HepG2 (cell line): Measurements from ENCODE around the gene ZNF697. TPM values are rescaled to one million over a fixed set of nuclear protein-coding genes. Genes with fewer than 3 reads are reported as not detected.

Source experiments
- ATAC-seq: fragments of 200-7000 bp; cut with Tn5 transposase; 3 replicates; pipeline ENCODE4 v1.9.1; 2020; ENCODE audit warnings: mild to moderate bottlenecking, moderate library complexity
- BruUV-seq: library from RNA; stranded (reverse); fragments of 400-500 nt; replicated peaks from 2 replicates; lab custom pipeline; 2021; lab: Mats Ljungman, UMichigan
- CTCF ChIA-PET: fragments of 300-600 bp; formaldehyde crosslinking; extraction: SDS; loops from one replicate; lab custom pipeline; 2021; ENCODE audit warnings: low total read pairs, inconsistent platforms, low intra/inter-chr PET ratio; lab: Yijun Ruan, JAX
- POLR2A ChIA-PET: fragments of 350-600 bp; sonication (Branson Sonifier 250); formaldehyde crosslinking; loops from one replicate; lab custom pipeline; 2020; ENCODE audit warnings: antibody characterized with exemption, inconsistent platforms; lab: Yijun Ruan, JAX
- DNase-seq: peaks from one replicate; pipeline ENCODE4 v3.0.0-alpha.2; 2015; ENCODE audit warnings: low spot score
- FAIRE-seq: peaks from 3 replicates; lab custom pipeline; 2011; peaks lifted over from hg19 to GRCh38; lab: Jason Lieb, UNC
- H2AFZ ChIP-seq: one replicate; pipeline ENCODE4 v1.6.1; 2011; ENCODE audit warnings: low read length, inconsistent platforms
- H3K27ac ChIP-seq: fragments of 300-600 bp; 3 replicates; pipeline ENCODE4 v1.8.0; 2011; ENCODE audit warnings: mixed run types, mild to moderate bottlenecking, mixed read lengths, low read length, inconsistent platforms; ENCODE audit not compliant: insufficient read depth; ENCODE audit errors: extremely low read length
- H3K27me3 ChIP-seq, 2 experiments: fragments of 200-600 bp in 1 of 2; 2 replicates in 1 of 2; 3 replicates in 1 of 2; pipeline versions ENCODE4 v1.6.0 to v1.8.0; 2011; ENCODE audit warnings: low read length in 2 of 2, mild to moderate bottlenecking in 2 of 2, moderate library complexity in 2 of 2, inconsistent platforms in 1 of 2; ENCODE audit not compliant: insufficient read depth in 2 of 2, control insufficient read depth in 1 of 2
- H3K36me3 ChIP-seq, 2 experiments: fragments of 200-600 bp in 1 of 2; replicated peaks in 1 of 2; 2 replicates in 1 of 2; 3 replicates in 1 of 2; pipeline versions ENCODE4 v1.5.1 to v1.8.0; 2011; ENCODE audit warnings: low read length in 2 of 2, inconsistent platforms in 1 of 2; ENCODE audit not compliant: insufficient read depth in 2 of 2, control insufficient read depth in 1 of 2
- H3K4me1 ChIP-seq: 2 replicates; pipeline ENCODE4 v1.5.1; 2012; ENCODE audit warnings: low read length, inconsistent platforms; ENCODE audit not compliant: insufficient read depth
- H3K4me2 ChIP-seq: 2 replicates; pipeline ENCODE4 v1.6.0; 2011; ENCODE audit warnings: low read depth, low read length, inconsistent platforms
- H3K4me3 ChIP-seq, 3 experiments: fragments of 200-600 bp in 1 of 3; sonication (generic), shearing (Covaris generic) in 1 of 3; replicated peaks in 1 of 3; 2 replicates each; pipeline ENCODE4 v1.5.1; 2011 to 2016; ENCODE audit warnings: low read length in 3 of 3, inconsistent platforms in 2 of 3, low read depth in 2 of 3, mild to moderate bottlenecking in 2 of 3, control low read depth in 1 of 3, mixed read lengths in 1 of 3; ENCODE audit not compliant: insufficient read depth in 1 of 3
- H3K79me2 ChIP-seq: one replicate; pipeline ENCODE4 v1.6.1; 2011; ENCODE audit warnings: low read length, inconsistent platforms; ENCODE audit not compliant: insufficient read depth
- H3K9ac ChIP-seq: 2 replicates; pipeline ENCODE4 v1.6.0; 2011; ENCODE audit warnings: mild to moderate bottlenecking, low read depth, low read length, inconsistent platforms; ENCODE audit not compliant: insufficient read depth
- H3K9me3 ChIP-seq: 2 replicates; pipeline ENCODE4 v1.5.1; 2012; ENCODE audit warnings: mild to moderate bottlenecking, low read length
- H4K20me1 ChIP-seq: 2 replicates; pipeline ENCODE4 v1.6.0; 2011; ENCODE audit warnings: inconsistent platforms, mild to moderate bottlenecking, low read length, moderate library complexity; ENCODE audit not compliant: insufficient read depth
- PHF8 ChIP-seq: sonication (generic); formaldehyde crosslinking; IDR thresholded peaks from 2 replicates; pipeline ENCODE4 v1.5.0; 2020; ENCODE audit warnings: missing genetic modification reagents
- ZFP82 ChIP-seq: sonication (generic); formaldehyde crosslinking; IDR thresholded peaks from 2 replicates; pipeline ENCODE4 v1.5.1; 2020; ENCODE audit warnings: mild to moderate bottlenecking, missing genetic modification reagents, borderline replicate concordance
- ZNF326 ChIP-seq: sonication (generic); formaldehyde crosslinking; IDR thresholded peaks from 2 replicates; pipeline ENCODE4 v1.4.0; 2020; ENCODE audit warnings: missing genetic modification reagents, borderline replicate concordance
- ZNF33A ChIP-seq: sonication (generic); formaldehyde crosslinking; IDR thresholded peaks from 2 replicates; pipeline ENCODE4 v1.5.1; 2020; ENCODE audit warnings: missing genetic modification reagents, mild to moderate bottlenecking, moderate library complexity, borderline replicate concordance
- ZNF431 ChIP-seq: sonication (generic); formaldehyde crosslinking; IDR thresholded peaks from 2 replicates; pipeline ENCODE4 v1.9.0; 2022; ENCODE audit warnings: missing genetic modification reagents, low read depth, mild to moderate bottlenecking, borderline replicate concordance
- ZNF776 ChIP-seq: sonication (generic); formaldehyde crosslinking; IDR thresholded peaks from 2 replicates; pipeline ENCODE4 v1.4.0; 2020; ENCODE audit warnings: mild to moderate bottlenecking, missing genetic modification reagents
- WGBS: methylation state at CpG from one replicate; pipeline ENCODE4 v1.1.6; 2017; ENCODE audit warnings: low lambda C conversion rate; 5-methylcytosine and 5-hydroxymethylcytosine counted together
- in situ Hi-C: cut with HindIII; loops from 2 replicates; pipeline ENCODE4 v1.10.0; 2017; ENCODE audit warnings: low pct_unique_long_range_greater_than_20kb; ENCODE audit not compliant: extremely low pct_ligation_motif_present
- intact Hi-C: fragments of 100-400 bp; cut with micrococcal nuclease; formaldehyde crosslinking; loops from one replicate; pipeline ENCODE4 v1.10.0; 2022; ENCODE audit not compliant: unreplicated experiment
- polyA plus RNA-seq, 8 experiments: library from polyadenylated mRNA; depleted of rRNA in 3 of 8; stranded (reverse) in 7 of 8; unstranded in 1 of 8; fragments of >200 nt; fragmentation: Illumina TruSeq in 4 of 8; extraction: Trizol in 4 of 8; gene quantifications; 2 replicates each; pipeline versions ENCODE4 v1.2.1 to v1.2.3, GENCODE V29; 2011 to 2016; ENCODE audit warnings: low read depth in 4 of 8, missing spikeins in 1 of 8, mixed read lengths in 1 of 8; ENCODE audit not compliant: insufficient read depth in 1 of 8
- total RNA-seq, 5 experiments: library from RNA; depleted of rRNA; stranded (reverse); fragments of >200 nt; fragmentation: Illumina TruSeq; extraction: Trizol; gene quantifications; 2 replicates each; pipeline ENCODE4 v1.2.3, GENCODE V29; 2016; ENCODE audit warnings: low read depth in 1 of 5
- TF ChIP-seq, protein P1 (sequence below), 2 experiments: fragments of 450-650 bp in 1 of 2; sonication (generic) in 1 of 2; formaldehyde crosslinking; IDR thresholded peaks; 2 replicates each; pipeline versions ENCODE4 v1.5.0 to v1.8.0; 2020 to 2022; ENCODE audit warnings: mild to moderate bottlenecking in 1 of 2, missing genetic modification reagents in 1 of 2
- TF ChIP-seq, protein P2 (sequence below), 2 experiments: sonication (generic) in 1 of 2; formaldehyde crosslinking in 1 of 2; IDR thresholded peaks; 2 replicates each; pipeline versions ENCODE4 v1.5.1 to v1.6.1; 2011 to 2020; ENCODE audit warnings: borderline replicate concordance in 1 of 2, low read depth in 1 of 2, low read length in 1 of 2, mild to moderate bottlenecking in 1 of 2, missing genetic modification reagents in 1 of 2, moderate library complexity in 1 of 2
- TF ChIP-seq, protein P3 (sequence below): sonication (generic); formaldehyde crosslinking; IDR thresholded peaks from 2 replicates; pipeline ENCODE4 v1.4.0; 2020; ENCODE audit warnings: missing genetic modification reagents, borderline replicate concordance

ZNF697 gene
- total and polyA plus RNA-seq, 2 of the 13 experiments (the other 11 are each of a cell fraction or from before 2014, with no cell fraction given) = 2.3 to 7.1 TPM

DNA sequence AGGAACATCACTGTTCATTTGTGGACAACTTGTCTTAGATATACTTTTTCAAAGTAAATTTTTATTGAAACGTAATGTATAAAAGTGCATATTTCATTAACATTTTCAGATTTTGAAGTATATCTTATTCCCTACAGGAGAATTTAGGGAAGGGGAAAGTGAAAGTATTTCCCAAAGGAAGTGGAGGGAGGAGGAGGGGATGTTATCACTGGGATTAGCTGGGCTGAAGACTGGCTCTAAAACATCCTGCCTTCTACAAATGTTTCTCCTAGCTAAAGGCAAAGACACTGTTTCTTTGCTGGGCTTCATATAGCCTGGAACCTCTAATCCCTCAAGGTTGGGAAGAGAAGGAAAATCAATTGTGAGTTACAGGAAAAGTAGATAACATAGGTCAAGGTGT, 7.1 kb upstream of the ZNF697 start:
- no peak overlapping the region for H3K27ac ChIP-seq
- BruUV-seq = no TSS peak
- H4K20me1 ChIP-seq = no peaks in the 10 kb centered on the region
- no peak overlapping the region for H2AFZ ChIP-seq
- 0 out of 2 replicates have a peak, but pooled peaks cover 6% of the 10 kb centered on the region for H3K4me1 ChIP-seq
- no peak overlapping the region for H3K4me3 ChIP-seq
- intact Hi-C loops = no loop called here
- ChIA-PET POLR2A (interaction anchor here (0.7 kb wide), 1 partner anchor 56 kb away, joined by 3 read pairs; the partner anchor contains the start of gene PHGDH), CTCF (no interaction called here)
- no peak for FAIRE-seq
- H3K79me2 ChIP-seq = no peaks in the 10 kb centered on the region
- H3K9ac ChIP-seq = no peak overlapping the region
- no peak overlapping the region for H3K4me2 ChIP-seq
- peaks cover 2 to 40% of the 10 kb centered on the region in 2 experiments; a peak in 2 of 5 replicates for H3K27me3 ChIP-seq
- no peaks in the 10 kb centered on the region for H3K9me3 ChIP-seq
- no peak for DNase-seq
- no peak for ATAC-seq
- H3K36me3 ChIP-seq = no peaks in the 10 kb centered on the region
- in situ Hi-C loops = loop anchor here (10.0 kb wide), 1 partner anchor 60 kb away; the partner anchor contains the start of gene PHGDH
- WGBS = 0% methylated on average over 1 of the region's 1 CpG
- TF ChIP-seq, protein P1, sequence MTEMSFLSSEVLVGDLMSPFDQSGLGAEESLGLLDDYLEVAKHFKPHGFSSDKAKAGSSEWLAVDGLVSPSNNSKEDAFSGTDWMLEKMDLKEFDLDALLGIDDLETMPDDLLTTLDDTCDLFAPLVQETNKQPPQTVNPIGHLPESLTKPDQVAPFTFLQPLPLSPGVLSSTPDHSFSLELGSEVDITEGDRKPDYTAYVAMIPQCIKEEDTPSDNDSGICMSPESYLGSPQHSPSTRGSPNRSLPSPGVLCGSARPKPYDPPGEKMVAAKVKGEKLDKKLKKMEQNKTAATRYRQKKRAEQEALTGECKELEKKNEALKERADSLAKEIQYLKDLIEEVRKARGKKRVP (CRISPR knock-in tag; IDR thresholded peaks at IDR 0.05) = no peak
- TF ChIP-seq ZNF33A (CRISPR knock-in tag) = no peak
- TF ChIP-seq PHF8 (CRISPR knock-in tag) = no peak

DNA sequence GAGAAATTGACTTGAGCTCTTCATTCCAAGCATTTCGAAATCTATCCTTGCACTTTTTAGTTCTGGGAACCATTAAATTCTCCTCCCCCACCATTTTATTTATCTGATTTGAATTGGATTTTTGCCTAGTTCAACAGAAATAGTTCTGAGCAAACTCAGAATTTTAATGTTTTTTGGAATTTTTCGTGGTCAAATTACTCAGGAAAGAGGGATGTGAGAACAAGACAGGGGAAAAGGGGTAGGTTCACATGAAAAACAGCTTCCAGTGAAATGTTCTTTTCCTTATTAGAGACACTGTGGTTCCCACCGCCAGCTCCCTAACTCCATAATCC, 5.7 kb upstream of the ZNF697 start:
- H3K27me3 ChIP-seq = peaks cover 2 to 44% of the 10 kb centered on the region in 2 experiments; a peak in 2 of 5 replicates
- 20% methylated on average over 3 of the region's 3 CpGs for WGBS
- no peak overlapping the region for H2AFZ ChIP-seq
- H3K36me3 ChIP-seq = no peaks in the 10 kb centered on the region
- H3K79me2 ChIP-seq = no peaks in the 10 kb centered on the region
- no peak overlapping the region for H3K4me2 ChIP-seq
- no peaks in the 10 kb centered on the region for H4K20me1 ChIP-seq
- ChIA-PET POLR2A (no interaction called here), CTCF (no interaction called here)
- no TSS peak for BruUV-seq
- no peak for FAIRE-seq
- no peaks in the 10 kb centered on the region for H3K9me3 ChIP-seq
- no peak for ATAC-seq
- no peak overlapping the region for H3K9ac ChIP-seq
- in situ Hi-C loops (loop anchor here (10.0 kb wide), 1 partner anchor 61 kb away; the partner anchor contains the start of gene PHGDH), intact Hi-C loops (no loop called here)
- no peak overlapping the region for H3K4me3 ChIP-seq
- peaks cover 5% of the 10 kb centered on the region for H3K4me1 ChIP-seq
- DNase-seq = no peak
- no peak overlapping the region for H3K27ac ChIP-seq
- TF ChIP-seq ZNF326 (CRISPR knock-in tag) (no peak), ZNF431 (CRISPR knock-in tag) (no peak), ZNF776 (CRISPR knock-in tag) (no peak), ZFP82 (CRISPR knock-in tag) (no peak)
- TF ChIP-seq, protein P2, sequence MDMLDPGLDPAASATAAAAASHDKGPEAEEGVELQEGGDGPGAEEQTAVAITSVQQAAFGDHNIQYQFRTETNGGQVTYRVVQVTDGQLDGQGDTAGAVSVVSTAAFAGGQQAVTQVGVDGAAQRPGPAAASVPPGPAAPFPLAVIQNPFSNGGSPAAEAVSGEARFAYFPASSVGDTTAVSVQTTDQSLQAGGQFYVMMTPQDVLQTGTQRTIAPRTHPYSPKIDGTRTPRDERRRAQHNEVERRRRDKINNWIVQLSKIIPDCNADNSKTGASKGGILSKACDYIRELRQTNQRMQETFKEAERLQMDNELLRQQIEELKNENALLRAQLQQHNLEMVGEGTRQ (IDR thresholded peaks at IDR 0.05; ENCODE audit: low read depth, low read length) = no peak
- TF ChIP-seq, protein P2 (CRISPR knock-in tag; IDR thresholded peaks at IDR 0.05; ENCODE audit: borderline replicate concordance) = no peak
- TF ChIP-seq, protein P3, sequence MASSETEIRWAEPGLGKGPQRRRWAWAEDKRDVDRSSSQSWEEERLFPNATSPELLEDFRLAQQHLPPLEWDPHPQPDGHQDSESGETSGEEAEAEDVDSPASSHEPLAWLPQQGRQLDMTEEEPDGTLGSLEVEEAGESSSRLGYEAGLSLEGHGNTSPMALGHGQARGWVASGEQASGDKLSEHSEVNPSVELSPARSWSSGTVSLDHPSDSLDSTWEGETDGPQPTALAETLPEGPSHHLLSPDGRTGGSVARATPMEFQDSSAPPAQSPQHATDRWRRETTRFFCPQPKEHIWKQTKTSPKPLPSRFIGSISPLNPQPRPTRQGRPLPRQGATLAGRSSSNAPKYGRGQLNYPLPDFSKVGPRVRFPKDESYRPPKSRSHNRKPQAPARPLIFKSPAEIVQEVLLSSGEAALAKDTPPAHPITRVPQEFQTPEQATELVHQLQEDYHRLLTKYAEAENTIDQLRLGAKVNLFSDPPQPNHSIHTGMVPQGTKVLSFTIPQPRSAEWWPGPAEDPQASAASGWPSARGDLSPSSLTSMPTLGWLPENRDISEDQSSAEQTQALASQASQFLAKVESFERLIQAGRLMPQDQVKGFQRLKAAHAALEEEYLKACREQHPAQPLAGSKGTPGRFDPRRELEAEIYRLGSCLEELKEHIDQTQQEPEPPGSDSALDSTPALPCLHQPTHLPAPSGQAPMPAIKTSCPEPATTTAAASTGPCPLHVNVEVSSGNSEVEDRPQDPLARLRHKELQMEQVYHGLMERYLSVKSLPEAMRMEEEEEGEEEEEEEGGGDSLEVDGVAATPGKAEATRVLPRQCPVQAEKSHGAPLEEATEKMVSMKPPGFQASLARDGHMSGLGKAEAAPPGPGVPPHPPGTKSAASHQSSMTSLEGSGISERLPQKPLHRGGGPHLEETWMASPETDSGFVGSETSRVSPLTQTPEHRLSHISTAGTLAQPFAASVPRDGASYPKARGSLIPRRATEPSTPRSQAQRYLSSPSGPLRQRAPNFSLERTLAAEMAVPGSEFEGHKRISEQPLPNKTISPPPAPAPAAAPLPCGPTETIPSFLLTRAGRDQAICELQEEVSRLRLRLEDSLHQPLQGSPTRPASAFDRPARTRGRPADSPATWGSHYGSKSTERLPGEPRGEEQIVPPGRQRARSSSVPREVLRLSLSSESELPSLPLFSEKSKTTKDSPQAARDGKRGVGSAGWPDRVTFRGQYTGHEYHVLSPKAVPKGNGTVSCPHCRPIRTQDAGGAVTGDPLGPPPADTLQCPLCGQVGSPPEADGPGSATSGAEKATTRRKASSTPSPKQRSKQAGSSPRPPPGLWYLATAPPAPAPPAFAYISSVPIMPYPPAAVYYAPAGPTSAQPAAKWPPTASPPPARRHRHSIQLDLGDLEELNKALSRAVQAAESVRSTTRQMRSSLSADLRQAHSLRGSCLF = no peak
